Measurements from ENCODE around the gene LOXHD1.

LOXHD1 gene

DNA sequence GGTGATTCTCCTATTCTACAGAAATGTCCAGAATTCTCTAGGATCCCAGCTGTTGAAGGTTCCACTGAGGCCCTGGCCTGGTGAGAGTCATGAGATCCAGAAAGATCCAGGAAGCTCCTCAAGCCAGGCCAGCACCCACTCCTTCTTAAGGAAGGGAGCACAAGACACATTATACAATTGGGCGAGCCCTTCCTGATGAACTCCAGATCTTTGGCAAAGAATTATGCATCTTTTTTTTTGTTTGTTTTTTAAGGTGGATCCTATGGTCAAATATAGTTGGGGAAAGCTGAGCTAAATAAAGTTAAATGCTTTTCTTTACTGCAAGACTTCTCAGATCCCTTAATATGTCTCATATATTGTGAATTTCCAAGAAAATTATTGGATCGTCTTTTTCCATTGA is 37.0 kb upstream of the LOXHD1 start:
- Histone ChIP-seq H3K4ac (ENCODE audit: low read depth, low read length) (no peak overlapping the region), H4K12ac (ENCODE audit: low read depth, low read length) (no peak overlapping the region), H3K36me3 (ENCODE audit: control insufficient read depth in 1 of 2, insufficient read depth in 2 of 2, low read length in 2 of 2) (no peaks in the 10 kb centered on the region)

DNA sequence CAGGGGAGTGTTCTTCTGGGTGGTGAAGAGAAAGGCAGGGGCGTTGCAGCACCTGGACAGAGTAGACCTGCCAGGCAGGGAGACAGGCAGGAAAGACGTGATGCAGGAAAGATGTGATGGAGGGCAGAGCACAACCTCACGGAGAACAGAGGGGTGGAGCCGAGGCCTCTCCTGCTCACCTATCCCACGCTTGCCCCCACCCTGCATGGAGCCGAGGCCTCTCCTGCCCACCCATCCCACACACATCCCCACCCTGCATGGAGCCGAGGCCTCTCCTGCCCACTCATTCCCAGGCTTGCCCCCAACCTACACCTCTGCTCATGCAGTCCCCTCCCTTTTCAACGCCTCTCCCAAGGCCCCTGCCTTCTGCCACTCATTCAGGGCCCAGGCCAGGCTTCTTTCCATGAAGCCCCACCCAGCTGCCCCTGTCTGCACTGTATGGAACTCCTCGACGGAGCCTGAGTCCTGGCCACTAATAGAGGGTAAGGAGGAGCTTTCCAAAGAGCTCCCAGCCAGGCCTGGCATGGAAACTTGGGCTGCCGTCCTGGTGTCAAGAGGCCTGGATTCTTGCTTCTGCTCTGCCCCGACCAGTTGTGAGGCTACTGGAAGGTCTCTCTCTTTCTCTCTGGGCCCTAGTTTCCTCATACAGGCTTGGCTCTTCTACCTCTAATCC is 32.0 kb upstream of the LOXHD1 start:
- no peak overlapping the region for H3K4me2 ChIP-seq (ENCODE audit: low read length)
- no peaks in the 10 kb centered on the region for H3K36me3 ChIP-seq (ENCODE audit: control insufficient read depth in 1 of 2, insufficient read depth in 2 of 2, low read length in 2 of 2)
- H4K8ac ChIP-seq (ENCODE audit: low read depth, low read length) = no peak overlapping the region
- H3K27ac ChIP-seq (ENCODE audit: low read depth, low read length) = no peak overlapping the region
- no peaks in the 10 kb centered on the region for H3K79me2 ChIP-seq (ENCODE audit: control insufficient read depth, insufficient read depth, low read length, poor library complexity)
- H3K18ac ChIP-seq (ENCODE audit: low read length) = no peak overlapping the region
- no peak overlapping the region for H2BK120ac ChIP-seq (ENCODE audit: insufficient read depth, low read length, poor library complexity)
- DNase-seq = no peak
- no peaks in the 10 kb centered on the region for H3K9me3 ChIP-seq (ENCODE audit: insufficient read depth, low read depth, low read length)
- no peak overlapping the region for H2BK5ac ChIP-seq (ENCODE audit: low read depth, low read length, poor library complexity)
- no peak overlapping the region for H4K91ac ChIP-seq (ENCODE audit: low read depth, low read length)
- H4K12ac ChIP-seq (ENCODE audit: low read depth, low read length) = no peak overlapping the region
- H3K79me1 ChIP-seq (ENCODE audit: low read length) = no peaks in the 10 kb centered on the region
- H3K23ac ChIP-seq (ENCODE audit: low read length) = no peak overlapping the region
- no CpG with 5 or more reads among the region's 12 CpGs for WGBS (ENCODE audit: extremely low coverage, insufficient coverage, insufficient read length)
- no peaks in the 10 kb centered on the region for H3K4me1 ChIP-seq (ENCODE audit: control insufficient read depth in 1 of 2, insufficient read depth in 2 of 2, low read length in 2 of 2)
- no peaks in the 10 kb centered on the region for H3K27me3 ChIP-seq (ENCODE audit: insufficient read depth, low read length)
- H3K9ac ChIP-seq (ENCODE audit: low read length) = no peak overlapping the region
- no peak overlapping the region for H2BK12ac ChIP-seq (ENCODE audit: low read length)
- no peak overlapping the region for H3K4me3 ChIP-seq (ENCODE audit: low read depth, low read length)
- H3K14ac ChIP-seq (ENCODE audit: low read length) = no peak overlapping the region
- H3K4ac ChIP-seq (ENCODE audit: low read depth, low read length) = no peak overlapping the region
- no peak overlapping the region for H2AK5ac ChIP-seq (ENCODE audit: low read length)
- H2AFZ ChIP-seq (ENCODE audit: insufficient read depth, low read length, poor library complexity) = no peak overlapping the region

More for the DNA sequence above, 37.0 kb upstream of the LOXHD1 start:
- H3K4me1 ChIP-seq (ENCODE audit: control insufficient read depth in 1 of 2, insufficient read depth in 2 of 2, low read length in 2 of 2) = no peaks in the 10 kb centered on the region
- no peak overlapping the region for H4K8ac ChIP-seq (ENCODE audit: low read depth, low read length)
- no peak for DNase-seq
- H3K27me3 ChIP-seq (ENCODE audit: insufficient read depth, low read length) = no peaks in the 10 kb centered on the region
- no CpG with 5 or more reads among the region's 2 CpGs for WGBS (ENCODE audit: extremely low coverage, insufficient coverage, insufficient read length)
- no peak overlapping the region for H2AFZ ChIP-seq (ENCODE audit: insufficient read depth, low read length, poor library complexity)
- H3K79me1 ChIP-seq (ENCODE audit: low read length) = no peaks in the 10 kb centered on the region
- H2BK5ac ChIP-seq (ENCODE audit: low read depth, low read length, poor library complexity) = no peak overlapping the region
- no peak overlapping the region for H3K23ac ChIP-seq (ENCODE audit: low read length)
- no peak overlapping the region for H3K4me2 ChIP-seq (ENCODE audit: low read length)
- H3K4me3 ChIP-seq (ENCODE audit: low read depth, low read length) = no peak overlapping the region
- H2BK12ac ChIP-seq (ENCODE audit: low read length) = no peak overlapping the region
- no peaks in the 10 kb centered on the region for H3K79me2 ChIP-seq (ENCODE audit: control insufficient read depth, insufficient read depth, low read length, poor library complexity)
- no peak overlapping the region for H3K27ac ChIP-seq (ENCODE audit: low read depth, low read length)
- peaks cover 1% of the 10 kb centered on the region for H3K9me3 ChIP-seq (ENCODE audit: insufficient read depth, low read depth, low read length)
- no peak overlapping the region for H2AK5ac ChIP-seq (ENCODE audit: low read length)
- no peak overlapping the region for H2BK120ac ChIP-seq (ENCODE audit: insufficient read depth, low read length, poor library complexity)
- H4K91ac ChIP-seq (ENCODE audit: low read depth, low read length) = no peak overlapping the region
- no peak overlapping the region for H3K18ac ChIP-seq (ENCODE audit: low read length)
- H3K9ac ChIP-seq (ENCODE audit: low read length) = no peak overlapping the region
- H3K14ac ChIP-seq (ENCODE audit: low read length) = no peak overlapping the region

DNA sequence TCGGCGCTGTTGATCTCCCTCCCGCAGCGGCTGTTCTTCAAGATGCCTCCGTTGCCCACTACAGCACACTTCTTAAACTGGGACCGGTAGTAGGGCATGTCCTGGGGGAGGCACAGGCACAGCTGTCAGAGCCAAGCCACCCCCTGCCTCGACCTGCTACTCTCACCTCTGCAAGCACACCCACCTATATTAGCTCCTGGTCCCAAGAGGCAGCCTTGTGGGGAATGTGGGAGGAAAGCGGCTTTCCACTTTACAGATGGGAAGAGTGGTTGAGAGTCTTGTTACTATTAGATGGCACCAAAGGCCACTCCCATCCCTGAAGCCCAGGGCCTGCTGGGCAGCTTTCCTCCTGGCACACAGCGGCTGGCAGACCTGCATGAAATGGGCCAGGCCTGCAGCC is 29.2 kb upstream of the LOXHD1 start:
- H3K36me3 ChIP-seq (ENCODE audit: control insufficient read depth in 1 of 2, insufficient read depth in 2 of 2, low read length in 2 of 2) = no peaks in the 10 kb centered on the region
- no peak overlapping the region for H3K4ac ChIP-seq (ENCODE audit: low read depth, low read length)
- H3K4me2 ChIP-seq (ENCODE audit: low read length) = no peak overlapping the region
- no CpG with 5 or more reads among the region's 9 CpGs for WGBS (ENCODE audit: extremely low coverage, insufficient coverage, insufficient read length)
- H4K12ac ChIP-seq (ENCODE audit: low read depth, low read length) = no peak overlapping the region
- no peak overlapping the region for H3K4me3 ChIP-seq (ENCODE audit: low read depth, low read length)
- H2BK12ac ChIP-seq (ENCODE audit: low read length) = no peak overlapping the region
- H3K9ac ChIP-seq (ENCODE audit: low read length) = no peak overlapping the region
- H3K18ac ChIP-seq (ENCODE audit: low read length) = no peak overlapping the region
- DNase-seq = no peak
- H2AK5ac ChIP-seq (ENCODE audit: low read length) = no peak overlapping the region
- no peak overlapping the region for H2AFZ ChIP-seq (ENCODE audit: insufficient read depth, low read length, poor library complexity)
- H4K91ac ChIP-seq (ENCODE audit: low read depth, low read length) = no peak overlapping the region
- H4K8ac ChIP-seq (ENCODE audit: low read depth, low read length) = no peak overlapping the region
- no peaks in the 10 kb centered on the region for H3K79me1 ChIP-seq (ENCODE audit: low read length)
- H3K79me2 ChIP-seq (ENCODE audit: control insufficient read depth, insufficient read depth, low read length, poor library complexity) = no peaks in the 10 kb centered on the region
- H3K27me3 ChIP-seq (ENCODE audit: insufficient read depth, low read length) = no peaks in the 10 kb centered on the region
- no peak overlapping the region for H3K27ac ChIP-seq (ENCODE audit: low read depth, low read length)
- no peak overlapping the region for H2BK5ac ChIP-seq (ENCODE audit: low read depth, low read length, poor library complexity)
- no peak overlapping the region for H3K23ac ChIP-seq (ENCODE audit: low read length)
- no peak overlapping the region for H2BK120ac ChIP-seq (ENCODE audit: insufficient read depth, low read length, poor library complexity)
- H3K14ac ChIP-seq (ENCODE audit: low read length) = no peak overlapping the region
- H3K9me3 ChIP-seq (ENCODE audit: insufficient read depth, low read depth, low read length) = peaks cover 2% of the 10 kb centered on the region
- no peaks in the 10 kb centered on the region for H3K4me1 ChIP-seq (ENCODE audit: control insufficient read depth in 1 of 2, insufficient read depth in 2 of 2, low read length in 2 of 2)

DNA sequence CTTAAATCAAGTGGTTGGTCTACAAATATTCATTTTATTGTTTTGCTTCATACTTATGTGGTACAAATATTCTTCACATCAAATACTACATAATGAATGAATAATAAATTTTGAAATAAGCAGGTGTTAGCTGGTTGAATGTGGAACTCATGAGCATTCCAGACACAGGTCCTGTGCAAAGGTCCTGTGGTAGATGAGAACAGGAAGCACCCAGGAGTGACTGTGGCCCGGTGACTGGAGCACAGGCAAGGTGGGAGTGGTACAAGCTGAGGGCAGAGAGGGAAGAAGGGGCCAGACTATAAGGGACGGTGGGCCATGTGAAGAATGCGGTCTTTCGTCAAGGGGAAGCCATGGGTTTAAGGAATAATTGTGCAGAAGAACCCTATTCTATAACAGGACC is 26.2 kb upstream of the LOXHD1 start:
- H3K4me2 ChIP-seq (ENCODE audit: low read length) = no peak overlapping the region
- H4K91ac ChIP-seq (ENCODE audit: low read depth, low read length) = no peak overlapping the region
- no peak overlapping the region for H3K4ac ChIP-seq (ENCODE audit: low read depth, low read length)
- no peak overlapping the region for H3K4me3 ChIP-seq (ENCODE audit: low read depth, low read length)
- H3K9me3 ChIP-seq (ENCODE audit: insufficient read depth, low read depth, low read length) = peaks cover 2% of the 10 kb centered on the region
- H2BK120ac ChIP-seq (ENCODE audit: insufficient read depth, low read length, poor library complexity) = no peak overlapping the region
- no peaks in the 10 kb centered on the region for H3K36me3 ChIP-seq (ENCODE audit: control insufficient read depth in 1 of 2, insufficient read depth in 2 of 2, low read length in 2 of 2)
- H2BK5ac ChIP-seq (ENCODE audit: low read depth, low read length, poor library complexity) = no peak overlapping the region
- no peaks in the 10 kb centered on the region for H3K4me1 ChIP-seq (ENCODE audit: control insufficient read depth in 1 of 2, insufficient read depth in 2 of 2, low read length in 2 of 2)
- H3K27ac ChIP-seq (ENCODE audit: low read depth, low read length) = no peak overlapping the region
- H4K8ac ChIP-seq (ENCODE audit: low read depth, low read length) = no peak overlapping the region
- H2AK5ac ChIP-seq (ENCODE audit: low read length) = no peak overlapping the region
- H4K12ac ChIP-seq (ENCODE audit: low read depth, low read length) = no peak overlapping the region
- no peak overlapping the region for H3K9ac ChIP-seq (ENCODE audit: low read length)
- H3K79me1 ChIP-seq (ENCODE audit: low read length) = no peaks in the 10 kb centered on the region
- H2AFZ ChIP-seq (ENCODE audit: insufficient read depth, low read length, poor library complexity) = no peak overlapping the region
- DNase-seq = no peak
- no peaks in the 10 kb centered on the region for H3K27me3 ChIP-seq (ENCODE audit: insufficient read depth, low read length)
- no peak overlapping the region for H3K18ac ChIP-seq (ENCODE audit: low read length)
- no CpG with 5 or more reads among the region's 4 CpGs for WGBS (ENCODE audit: extremely low coverage, insufficient coverage, insufficient read length)
- no peaks in the 10 kb centered on the region for H3K79me2 ChIP-seq (ENCODE audit: control insufficient read depth, insufficient read depth, low read length, poor library complexity)
- no peak overlapping the region for H3K14ac ChIP-seq (ENCODE audit: low read length)
- H2BK12ac ChIP-seq (ENCODE audit: low read length) = no peak overlapping the region
- no peak overlapping the region for H3K23ac ChIP-seq (ENCODE audit: low read length)

All from trophoblast cell (in vitro differentiated cells and primary cell).